GM18519 (cell line): ENCODE measurements around the gene SDHA.
A peak's percentile ranks its signal among the peaks of the same experiment; 100 is the strongest.

ENCODE experiments used
- ATAC-seq: cut with Tn5 transposase; IDR thresholded peaks from one replicate; pipeline ENCODE4 v1.9.1; 2021; ENCODE audit warnings: mild to moderate bottlenecking, moderate library complexity; ENCODE audit not compliant: unreplicated experiment, low FRiP score

The SDHA gene

GRCh38 chr5:217494-218456, at the start of gene SDHA, which contains the start of gene CCDC127:
Gene SDHA, plus strand, starts transcription at chr5:218320. Its CDS starts 36 bp downstream, at chr5:218356.
Gene CCDC127, minus strand, starts transcription at chr5:218153. Its CDS starts 1,304 bp downstream, at chr5:216849.
- ATAC-seq = peak; percentile 51

GRCh38 chr5:169071-169727, 48.9 kb upstream of the SDHA start:
- no peak for ATAC-seq

GRCh38 chr5:169728-170094, 48.4 kb upstream of the SDHA start:
- ATAC-seq = no peak

- ATAC-seq = no peak
Measured at GRCh38 chr5:170971-171800, 46.9 kb upstream of the SDHA start.

GRCh38 chr5:171801-172331, 46.3 kb upstream of the SDHA start:
- ATAC-seq = no peak

- ATAC-seq = no peak
Measured at GRCh38 chr5:172421-172820, 45.7 kb upstream of the SDHA start.

GRCh38 chr5:172841-173251, 45.3 kb upstream of the SDHA start:
- ATAC-seq = no peak

GRCh38 chr5:173392-174290, 44.5 kb upstream of the SDHA start:
- no peak for ATAC-seq

- ATAC-seq = no peak
Measured at GRCh38 chr5:174291-174600, 43.9 kb upstream of the SDHA start.

- no peak for ATAC-seq
Measured at GRCh38 chr5:174876-175465, 43.1 kb upstream of the SDHA start.

GRCh38 chr5:176296-176823, 41.8 kb upstream of the SDHA start:
- ATAC-seq = no peak

- no peak for ATAC-seq
Measured at GRCh38 chr5:178110-178509, 40.0 kb upstream of the SDHA start.

- ATAC-seq = no peak
Measured at GRCh38 chr5:179401-179800, 38.7 kb upstream of the SDHA start.

GRCh38 chr5:180286-180918, 37.7 kb upstream of the SDHA start:
- ATAC-seq = no peak

- no peak for ATAC-seq
Measured at GRCh38 chr5:181160-181559, 37.0 kb upstream of the SDHA start.

- no peak for ATAC-seq
Measured at GRCh38 chr5:181566-181965, 36.6 kb upstream of the SDHA start.

- ATAC-seq = no peak
Measured at GRCh38 chr5:182126-182525, 36.0 kb upstream of the SDHA start.

- no peak for ATAC-seq
Measured at GRCh38 chr5:184471-184870, 33.6 kb upstream of the SDHA start.
